Posterior cingulate gyrus (tissue), 11 donors: Measurements from ENCODE around the gene C2orf42.
"Not testable (repeated sequence)": the region's sequence is repeated elsewhere in the genome, so short reads cannot be mapped to it uniquely, and the experiment has no call there.

ENCODE experiments used
- DNase-seq, 10 donors: peaks; one replicate each; pipeline versions ENCODE4 v3.0.0 to v3.0.0-alpha.2; 2020 to 2021; ENCODE audit warnings: mixed read lengths in 3 of 10
- intact Hi-C: fragments of 100-400 bp; cut with DNase I; formaldehyde crosslinking; loops from one replicate; pipeline ENCODE4 v1.15.1; 2023

C2orf42 gene

DNA sequence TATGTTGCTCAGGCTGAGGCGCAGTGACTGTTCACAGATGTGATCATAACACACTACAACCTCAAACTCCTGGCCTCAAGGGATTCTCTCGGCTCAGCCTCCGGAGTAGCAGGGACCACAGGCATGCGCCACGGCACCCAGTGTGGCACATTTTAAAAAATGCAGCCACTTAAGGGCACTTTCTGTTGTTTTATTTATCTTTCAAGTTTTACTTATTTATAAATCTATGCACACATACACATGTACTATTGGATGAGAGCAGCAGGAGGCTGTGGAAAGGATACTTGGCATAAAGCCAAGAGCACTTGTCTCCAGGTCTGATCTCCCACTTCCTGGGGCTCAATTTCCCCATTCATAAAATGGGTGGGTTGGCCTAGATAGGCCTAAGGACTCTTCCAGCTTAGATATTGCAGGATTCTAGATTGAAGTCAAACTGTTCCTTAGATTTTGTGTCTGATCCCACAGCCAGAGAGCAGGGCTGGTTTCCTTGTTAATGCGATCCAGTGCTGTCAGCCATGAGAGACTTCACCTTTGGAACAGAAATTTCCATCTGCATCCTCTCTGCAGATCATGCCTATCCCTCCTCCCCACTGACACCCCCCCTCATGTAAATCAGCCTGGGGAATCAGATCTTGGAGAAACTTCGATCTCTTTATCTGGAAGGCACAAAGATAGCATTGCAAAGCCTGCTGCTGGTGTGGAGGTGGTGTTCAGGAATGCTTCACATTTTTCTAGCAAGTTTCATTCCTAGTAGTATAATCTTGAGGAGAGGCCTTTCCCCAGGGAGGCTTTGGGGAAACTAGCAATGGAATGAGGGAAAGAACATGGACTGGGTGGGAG, 78.8 kb downstream of the C2orf42 start:
- DNase-seq = peak in 2 of 10 donors; percentile 32 to 55
- intact Hi-C loops = no loop called here

DNA sequence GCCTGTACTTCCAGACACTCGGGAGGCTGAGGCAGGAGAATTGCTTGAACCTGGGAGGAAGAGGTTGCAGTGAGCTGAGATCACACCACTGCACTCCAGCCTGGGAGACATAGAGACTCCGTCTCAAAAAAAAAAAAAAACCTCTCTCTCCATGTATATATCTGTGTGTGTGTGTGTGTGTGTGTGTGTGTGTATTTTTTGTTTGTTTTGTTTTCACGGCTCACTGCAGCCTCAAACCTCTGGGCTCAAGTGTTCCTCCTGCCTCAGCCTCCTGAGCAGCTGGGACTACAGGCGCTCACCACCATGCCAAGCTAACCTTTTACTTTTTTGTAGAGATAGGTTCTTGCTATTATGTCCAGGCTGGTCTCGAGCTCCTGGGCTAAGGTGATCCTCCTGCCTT, 80.4 kb downstream of the C2orf42 start:
- intact Hi-C loops = not testable (repeated sequence)
- peak in 2 of 10 donors; percentile 8 to 35 for DNase-seq

DNA sequence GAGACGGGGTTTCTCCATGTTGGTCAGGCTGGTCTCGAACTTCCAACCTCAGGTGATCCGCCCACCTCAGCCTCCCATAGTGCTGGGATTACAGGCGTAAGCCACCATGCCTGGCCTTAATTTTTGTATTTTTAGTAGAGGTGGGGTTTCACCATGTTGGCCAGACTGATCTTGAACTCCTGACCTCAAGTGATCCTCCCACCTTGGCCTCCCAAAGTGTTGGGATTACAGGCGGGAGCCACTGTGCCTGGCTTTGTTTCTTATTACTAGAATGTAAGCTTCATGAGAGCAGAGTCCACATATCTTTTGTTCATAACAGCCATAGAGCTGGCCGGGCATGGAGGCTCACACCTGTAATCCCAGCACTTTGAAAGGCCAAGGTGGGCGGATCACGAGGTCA, 84.7 kb downstream of the C2orf42 start:
- DNase-seq = peak in 1 of 10 donors; percentile 5
- intact Hi-C loops = not testable (repeated sequence)

DNA sequence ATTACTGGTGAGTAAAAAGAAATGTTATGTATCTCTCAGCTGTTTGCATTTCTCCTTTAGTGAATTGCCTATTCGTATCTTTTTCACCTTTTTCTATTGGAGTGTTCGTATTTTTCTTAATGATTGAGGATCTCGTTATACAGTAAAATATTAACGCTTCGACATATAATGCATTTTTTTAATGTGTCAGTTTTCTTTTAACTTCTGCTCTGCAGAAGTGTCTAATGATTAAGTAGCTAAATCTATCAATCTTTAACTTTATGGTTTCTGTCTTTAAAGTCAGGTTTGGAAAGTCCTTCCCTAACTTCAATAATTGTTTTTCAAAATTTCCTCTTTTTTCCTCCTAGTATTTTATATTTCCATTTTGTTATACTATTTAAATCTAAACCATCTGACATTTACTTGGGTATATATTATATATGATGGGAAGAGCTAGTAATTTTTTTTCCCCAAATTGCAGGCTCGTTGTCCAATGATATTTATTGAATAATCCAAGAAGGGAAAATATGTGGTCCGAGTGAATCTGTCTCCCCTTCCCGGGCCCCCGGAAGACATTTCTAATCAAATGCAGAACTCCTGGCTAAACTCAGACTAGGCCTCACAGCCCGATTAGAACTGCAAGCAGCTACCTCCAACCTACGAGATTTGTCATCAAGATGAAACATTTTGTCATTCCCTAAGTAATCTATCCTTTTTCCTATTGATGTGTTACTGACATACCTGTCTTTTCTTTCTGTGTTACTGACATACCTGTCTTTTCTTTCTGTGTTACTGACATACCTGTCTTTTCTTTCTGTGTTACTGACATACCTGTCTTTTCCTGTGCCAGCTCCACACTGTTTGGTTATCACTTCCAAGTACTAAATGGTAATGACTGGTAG, 86.3 kb downstream of the C2orf42 start:
- intact Hi-C loops = no loop called here
- peak in 1 of 10 donors; percentile 74 for DNase-seq

DNA sequence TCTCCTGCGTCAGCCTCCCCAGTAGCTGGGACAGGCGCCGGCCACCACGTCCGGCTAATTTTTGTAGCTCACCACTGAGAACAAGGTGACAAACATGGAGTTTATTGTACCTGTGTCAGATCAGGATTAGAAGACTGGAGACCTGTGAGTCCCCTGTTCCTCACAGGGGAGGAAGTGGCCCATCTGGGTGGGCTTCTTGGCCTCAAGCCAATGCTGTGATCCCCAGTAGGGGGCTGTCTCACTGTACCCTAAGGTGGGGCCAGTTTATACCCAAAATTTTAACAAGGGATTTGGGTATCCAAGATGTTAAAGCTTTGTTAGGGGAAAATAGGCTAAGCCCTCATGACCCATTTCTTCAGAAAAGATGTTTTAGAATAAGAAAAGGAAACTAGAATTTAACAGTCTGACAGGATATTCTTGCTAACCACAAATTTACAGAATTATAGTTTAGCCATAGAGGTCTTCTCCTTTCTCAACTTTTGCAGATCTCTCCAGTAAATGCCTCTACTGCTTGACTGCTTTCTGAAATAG, 87.2 kb downstream of the C2orf42 start:
- intact Hi-C loops = no loop called here
- DNase-seq = no peak

DNA sequence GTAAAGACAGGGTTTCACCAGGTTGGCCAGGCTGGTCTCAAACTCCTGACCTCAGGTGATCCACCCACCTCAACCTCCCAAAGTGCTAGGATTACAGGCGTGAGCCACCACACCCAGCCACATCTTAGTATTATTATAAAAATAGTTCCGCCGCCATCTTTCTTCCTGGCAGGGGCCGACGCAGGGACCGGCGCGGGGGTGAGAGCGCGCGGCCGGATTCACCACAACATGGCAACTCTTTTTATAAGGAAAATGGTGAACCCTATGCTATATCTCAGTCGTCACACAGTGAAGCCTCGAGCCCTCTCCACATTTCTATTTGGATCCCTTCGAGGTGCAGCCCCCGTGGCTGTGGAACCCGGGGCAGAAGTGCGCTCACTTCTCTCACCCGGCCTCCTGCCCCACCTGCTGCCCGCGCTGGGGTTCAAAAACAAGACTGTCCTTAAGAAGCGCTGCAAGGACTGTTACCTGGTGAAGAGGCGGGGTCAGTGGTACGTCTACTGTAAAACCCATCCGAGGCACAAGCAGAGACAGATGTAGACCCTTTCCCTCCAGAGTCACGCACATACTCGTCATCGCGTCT, 88.4 kb downstream of the C2orf42 start:
- intact Hi-C loops = not testable (repeated sequence)
- DNase-seq = peak in 1 of 10 donors; percentile 44

DNA sequence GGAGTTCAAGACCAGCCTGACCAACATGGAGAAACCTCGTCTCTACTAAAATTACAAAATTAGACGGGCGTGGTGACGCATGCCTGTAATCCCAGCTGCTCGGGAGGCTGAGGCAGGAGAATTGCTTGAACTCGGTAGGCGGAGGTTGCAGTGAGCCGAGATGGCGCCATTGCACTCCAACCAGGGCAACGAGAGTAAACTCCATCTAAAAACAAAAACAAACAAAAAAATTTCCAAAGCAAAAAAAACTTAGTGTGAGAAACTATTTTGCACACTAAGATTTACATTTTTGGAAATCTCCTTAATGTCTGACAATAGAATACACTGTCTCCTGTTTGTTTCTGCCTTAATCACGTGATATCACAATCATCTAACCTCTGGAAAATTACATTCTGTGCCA, 89.1 kb downstream of the C2orf42 start:
- intact Hi-C loops, DNase-seq: not testable (repeated sequence)

DNA sequence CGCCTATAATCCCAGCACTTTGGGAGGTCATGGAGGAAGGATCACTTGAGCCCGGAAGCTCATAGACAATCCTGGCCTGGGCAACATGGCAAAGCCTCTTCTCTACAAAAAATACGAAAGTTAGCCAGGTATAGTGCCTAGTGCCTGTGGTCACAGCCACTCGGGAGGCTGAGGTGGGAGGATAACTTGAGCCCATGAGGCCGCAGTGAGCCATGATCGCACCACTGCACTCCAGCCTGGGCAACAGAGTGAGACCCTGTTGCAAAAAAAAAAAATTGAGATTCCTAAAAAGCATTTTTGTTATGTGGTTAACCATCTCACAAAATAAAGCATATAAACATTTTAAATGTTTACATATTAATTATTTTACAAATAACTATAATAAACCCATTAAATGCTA, 89.6 kb downstream of the C2orf42 start:
- intact Hi-C loops = no loop called here
- no peak for DNase-seq
